CD14-positive monocyte (primary cell): ENCODE data around the gene TLR9. TPM values are rescaled to one million over a fixed set of nuclear protein-coding genes. Genes with fewer than 3 reads are reported as not detected.

Source experiments
- DNase-seq, 3 donors: peaks; one replicate each; pipeline ENCODE4 v3.0.0-alpha.2; 2011 to 2022
- H2AFZ ChIP-seq: 2 replicates; pipeline ENCODE4 v1.6.0; 2012; ENCODE audit warnings: mild to moderate bottlenecking, low read depth, low read length, inconsistent platforms; ENCODE audit not compliant: insufficient read depth, poor library complexity, severe bottlenecking
- H3K27ac ChIP-seq, 2 donors: 1 replicate in 1 of 2; 2 replicates in 1 of 2; pipeline ENCODE4 v1.5.1; 2012 to 2013; ENCODE audit warnings: low read length in 2 of 2, control low read depth in 1 of 2, inconsistent platforms in 1 of 2, low read depth in 1 of 2, mild to moderate bottlenecking in 1 of 2
- H3K27me3 ChIP-seq, 2 donors: one replicate each; pipeline versions ENCODE4 v1.6.0 to v1.6.1; 2011 to 2013; ENCODE audit warnings: low read length in 2 of 2; ENCODE audit not compliant: control insufficient read depth in 2 of 2, insufficient read depth in 2 of 2
- H3K36me3 ChIP-seq, 2 donors: replicated peaks in 1 of 2; 1 replicate in 1 of 2; 2 replicates in 1 of 2; pipeline versions ENCODE4 v1.5.1 to v1.6.1; 2012 to 2013; ENCODE audit warnings: low read length in 2 of 2, control low read depth in 1 of 2, inconsistent platforms in 1 of 2, mild to moderate bottlenecking in 1 of 2; ENCODE audit not compliant: insufficient read depth in 2 of 2, control insufficient read depth in 1 of 2
- H3K4me1 ChIP-seq, 2 donors: 1 replicate in 1 of 2; 2 replicates in 1 of 2; pipeline versions ENCODE4 v1.5.1 to v1.6.1; 2012 to 2013; ENCODE audit warnings: low read length in 2 of 2, control low read depth in 1 of 2, inconsistent platforms in 1 of 2, mild to moderate bottlenecking in 1 of 2, moderate library complexity in 1 of 2; ENCODE audit not compliant: insufficient read depth in 2 of 2, control insufficient read depth in 1 of 2
- H3K4me2 ChIP-seq: replicated peaks from 2 replicates; pipeline ENCODE3; 2012; ENCODE audit warnings: low read length, moderate library complexity, mild to moderate bottlenecking; ENCODE audit not compliant: poor library complexity, severe bottlenecking; ENCODE audit errors: extremely low read depth
- H3K4me3 ChIP-seq, 3 experiments: fragments of 200-600 bp in 1 of 3; sonication (generic) in 1 of 3; replicated peaks in 1 of 3; 1 replicate in 2 of 3; 2 replicates in 1 of 3; pipeline ENCODE4 v1.5.1; 2011 to 2013; ENCODE audit warnings: low read length in 3 of 3, mild to moderate bottlenecking in 3 of 3, control low read depth in 2 of 3, low read depth in 2 of 3, inconsistent platforms in 1 of 3, moderate library complexity in 1 of 3
- H3K79me2 ChIP-seq: 2 replicates; pipeline ENCODE4 v1.6.0; 2012; ENCODE audit warnings: mild to moderate bottlenecking, control low read depth, inconsistent platforms, low read length, moderate library complexity; ENCODE audit not compliant: insufficient read depth
- H3K9ac ChIP-seq: 2 replicates; pipeline ENCODE4 v1.6.0; 2017; ENCODE audit warnings: low read length, mild to moderate bottlenecking; ENCODE audit not compliant: insufficient read depth, poor library complexity, severe bottlenecking
- H3K9me3 ChIP-seq, 2 donors: replicated peaks in 1 of 2; 1 replicate in 1 of 2; 2 replicates in 1 of 2; pipeline versions ENCODE4 v1.5.1 to v1.6.1; 2012 to 2013; ENCODE audit warnings: low read length in 2 of 2, control low read depth in 1 of 2; ENCODE audit not compliant: control insufficient read depth in 1 of 2, insufficient read depth in 1 of 2
- H4K20me1 ChIP-seq: 2 replicates; pipeline ENCODE4 v1.6.0; 2012; ENCODE audit warnings: mild to moderate bottlenecking, low read length, control low read depth, moderate library complexity; ENCODE audit not compliant: insufficient read depth
- H3K27ac Mint-ChIP-seq, 7 donors: one replicate each; pipeline ENCODE4 v1.8.0; 2020; ENCODE audit warnings: mild to moderate bottlenecking in 7 of 7, mixed read lengths in 7 of 7, moderate library complexity in 6 of 7, inconsistent platforms in 2 of 7
- H3K27me3 Mint-ChIP-seq, 3 donors: one replicate each; pipeline ENCODE4 v1.8.0; 2021 to 2022; ENCODE audit warnings: low read depth in 3 of 3, mild to moderate bottlenecking in 3 of 3, mixed read lengths in 3 of 3, moderate library complexity in 3 of 3, inconsistent platforms in 1 of 3
- H3K36me3 Mint-ChIP-seq, 2 donors: one replicate each; pipeline ENCODE4 v1.8.0; 2020; ENCODE audit warnings: mixed read lengths in 2 of 2, inconsistent platforms in 1 of 2, mild to moderate bottlenecking in 1 of 2
- H3K4me1 Mint-ChIP-seq: one replicate; pipeline ENCODE4 v1.8.0; 2020; ENCODE audit warnings: mild to moderate bottlenecking, mixed read lengths
- H3K4me3 Mint-ChIP-seq, 2 donors: one replicate each; pipeline ENCODE4 v1.8.0; 2020; ENCODE audit warnings: mild to moderate bottlenecking in 2 of 2, mixed read lengths in 2 of 2, moderate library complexity in 1 of 2
- H3K9me3 Mint-ChIP-seq, 7 donors: one replicate each; pipeline ENCODE4 v1.8.0; 2020 to 2022; ENCODE audit warnings: mixed read lengths in 7 of 7, mild to moderate bottlenecking in 6 of 7, moderate library complexity in 6 of 7, inconsistent platforms in 2 of 7
- WGBS: methylation state at CpG from one replicate; pipeline ENCODE4 v1.1.5; 2013; ENCODE audit warnings: missing lambda C conversion rate; ENCODE audit not compliant: insufficient coverage; 5-methylcytosine and 5-hydroxymethylcytosine counted together
- intact Hi-C, 2 donors: fragments of 100-400 bp; cut with micrococcal nuclease; formaldehyde crosslinking; loops; one replicate each; pipeline versions ENCODE4 v1.15.0 to v1.15.1; 2023
- polyA plus RNA-seq, 3 donors: library from polyadenylated mRNA; depleted of rRNA in 1 of 3; unstranded in 2 of 3; stranded (reverse) in 1 of 3; fragments of 300-500 nt in 2 of 3; fragments of >200 nt in 1 of 3; fragmentation: Illumina TruSeq in 2 of 3; gene quantifications; 1 replicate in 2 of 3; 2 replicates in 1 of 3; pipeline ENCODE4 v1.2.3, GENCODE V29; 2012 to 2021
- TF ChIP-seq, protein P1 (sequence below): fragments of 200-600 bp; IDR thresholded peaks from one replicate; pipeline ENCODE4 v1.8.0; 2022; ENCODE audit warnings: antibody characterized with exemption, mild to moderate bottlenecking

The TLR9 gene
- polyA plus RNA-seq, 3 donors, result 0.91 TPM; not detected in 2

DNA sequence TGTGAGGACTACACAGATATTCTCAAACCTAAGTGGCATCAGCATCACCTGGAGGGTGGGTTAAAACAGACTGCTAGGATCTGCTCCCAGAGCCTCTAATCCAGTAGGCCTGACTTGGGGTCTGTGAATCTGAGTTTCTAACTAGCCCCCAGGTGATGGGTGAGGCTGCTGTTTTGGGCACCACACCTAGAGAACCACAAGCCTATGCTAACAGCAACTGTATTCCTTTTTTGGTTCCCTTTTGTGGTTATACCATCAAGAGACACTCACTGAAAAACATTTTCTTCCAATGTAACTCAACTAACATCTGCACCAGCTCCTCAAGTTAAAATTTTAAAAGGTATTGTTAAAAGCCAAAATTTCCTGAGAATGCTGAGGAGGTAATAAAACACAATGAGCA, 37.0 kb upstream of the TLR9 start:
- Mint-ChIP-seq H3K27me3 (peaks cover 0 to 1% (median 0%) of the 10 kb centered on the region in 3 donors), H3K36me3 (peaks cover 86 to 98% of the 10 kb centered on the region in 2 donors), H3K27ac (peak overlapping the region in 1 of 7 donors; percentile 57), H3K4me1 (peaks cover 20% of the 10 kb centered on the region), H3K9me3 (no peaks in the 10 kb centered on the region), H3K4me3 (no peak overlapping the region)
- peaks cover 91 to 100% of the 10 kb centered on the region in 2 donors for H3K36me3 ChIP-seq
- H3K4me2 ChIP-seq, result no peak overlapping the region
- H3K27ac ChIP-seq, result peak overlapping the region in 1 of 2 donors; percentile 20
- no peak overlapping the region for H3K4me3 ChIP-seq
- TF ChIP-seq, protein P1, sequence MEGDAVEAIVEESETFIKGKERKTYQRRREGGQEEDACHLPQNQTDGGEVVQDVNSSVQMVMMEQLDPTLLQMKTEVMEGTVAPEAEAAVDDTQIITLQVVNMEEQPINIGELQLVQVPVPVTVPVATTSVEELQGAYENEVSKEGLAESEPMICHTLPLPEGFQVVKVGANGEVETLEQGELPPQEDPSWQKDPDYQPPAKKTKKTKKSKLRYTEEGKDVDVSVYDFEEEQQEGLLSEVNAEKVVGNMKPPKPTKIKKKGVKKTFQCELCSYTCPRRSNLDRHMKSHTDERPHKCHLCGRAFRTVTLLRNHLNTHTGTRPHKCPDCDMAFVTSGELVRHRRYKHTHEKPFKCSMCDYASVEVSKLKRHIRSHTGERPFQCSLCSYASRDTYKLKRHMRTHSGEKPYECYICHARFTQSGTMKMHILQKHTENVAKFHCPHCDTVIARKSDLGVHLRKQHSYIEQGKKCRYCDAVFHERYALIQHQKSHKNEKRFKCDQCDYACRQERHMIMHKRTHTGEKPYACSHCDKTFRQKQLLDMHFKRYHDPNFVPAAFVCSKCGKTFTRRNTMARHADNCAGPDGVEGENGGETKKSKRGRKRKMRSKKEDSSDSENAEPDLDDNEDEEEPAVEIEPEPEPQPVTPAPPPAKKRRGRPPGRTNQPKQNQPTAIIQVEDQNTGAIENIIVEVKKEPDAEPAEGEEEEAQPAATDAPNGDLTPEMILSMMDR, result no peak
- intact Hi-C loops, result no loop called here
- H3K4me1 ChIP-seq, result peaks cover 7 to 9% of the 10 kb centered on the region in 2 donors
- H3K27me3 ChIP-seq, result no peaks in the 10 kb centered on the region
- H3K9me3 ChIP-seq, result no peaks in the 10 kb centered on the region
- H2AFZ ChIP-seq, result no peak overlapping the region
- H4K20me1 ChIP-seq, result peaks cover 99% of the 10 kb centered on the region
- H3K79me2 ChIP-seq, result peaks cover 92% of the 10 kb centered on the region
- H3K9ac ChIP-seq, result no peak overlapping the region
- no peak for DNase-seq

DNA sequence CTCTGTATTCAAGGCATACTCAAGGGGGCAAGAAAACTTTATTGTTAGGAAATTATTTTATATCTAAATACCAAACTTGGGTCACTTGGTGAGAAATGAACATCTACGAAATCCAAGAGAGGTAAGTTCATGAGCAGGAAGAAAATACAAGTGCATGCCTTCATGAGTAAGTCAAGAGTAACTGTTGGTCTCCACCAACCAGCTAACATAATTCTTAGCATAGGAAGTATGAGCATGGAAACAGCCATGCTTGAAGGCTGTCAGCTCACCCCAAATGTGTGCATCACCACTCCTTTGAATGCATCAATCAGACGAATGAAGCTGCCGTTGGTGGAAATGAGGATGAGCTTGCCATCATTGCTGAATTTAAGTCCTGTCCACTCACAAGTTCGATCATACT, 34.0 kb upstream of the TLR9 start:
- Mint-ChIP-seq H3K9me3 (peaks cover 0 to 3% (median 0%) of the 10 kb centered on the region in 7 donors), H3K27me3 (peaks cover 0 to 1% (median 0%) of the 10 kb centered on the region in 3 donors), H3K36me3 (peaks cover 90 to 100% of the 10 kb centered on the region in 2 donors), H3K4me3 (no peak overlapping the region), H3K27ac (peak overlapping the region in 1 of 7 donors; percentile 69), H3K4me1 (peaks cover 26% of the 10 kb centered on the region)
- no peak overlapping the region for H3K27ac ChIP-seq
- no peak overlapping the region for H3K9ac ChIP-seq
- peaks cover 7 to 9% of the 10 kb centered on the region in 2 donors for H3K4me1 ChIP-seq
- no peak overlapping the region for H3K4me2 ChIP-seq
- H3K27me3 ChIP-seq, result no peaks in the 10 kb centered on the region
- H2AFZ ChIP-seq, result no peak overlapping the region
- H3K79me2 ChIP-seq, result peaks cover 85% of the 10 kb centered on the region
- peaks cover 99% of the 10 kb centered on the region for H4K20me1 ChIP-seq
- WGBS, result no CpG with 5 or more reads among the region's 4 CpGs
- DNase-seq, result no peak
- H3K36me3 ChIP-seq, result peaks cover 91 to 100% of the 10 kb centered on the region in 2 donors
- intact Hi-C loops, result no loop called here
- no peak overlapping the region for H3K4me3 ChIP-seq
- TF ChIP-seq, protein P1, result no peak
- H3K9me3 ChIP-seq, result no peaks in the 10 kb centered on the region
